Thyroid gland (tissue), 4 donors: Measurements from ENCODE around the gene ARHGAP45.

ENCODE experiments used
- POLR2A ChIP-seq, 2 donors: fragments of 450-650 bp; IDR thresholded peaks; one replicate each; pipeline ENCODE4 v1.6.1; 2017; ENCODE audit warnings: antibody characterized with exemption in 2 of 2, mild to moderate bottlenecking in 2 of 2, moderate library complexity in 1 of 2
- TF ChIP-seq, protein P1 (sequence below), 6 experiments: fragments of 200-600 bp in 3 of 6; fragments of 450-650 bp in 3 of 6; sonication (generic) in 3 of 6; IDR thresholded peaks; one replicate each; pipeline ENCODE4 v1.5.1; 2016 to 2019; ENCODE audit warnings: antibody characterized with exemption in 6 of 6, mild to moderate bottlenecking in 2 of 6, inconsistent platforms in 1 of 6, moderate library complexity in 1 of 6

DNA sequence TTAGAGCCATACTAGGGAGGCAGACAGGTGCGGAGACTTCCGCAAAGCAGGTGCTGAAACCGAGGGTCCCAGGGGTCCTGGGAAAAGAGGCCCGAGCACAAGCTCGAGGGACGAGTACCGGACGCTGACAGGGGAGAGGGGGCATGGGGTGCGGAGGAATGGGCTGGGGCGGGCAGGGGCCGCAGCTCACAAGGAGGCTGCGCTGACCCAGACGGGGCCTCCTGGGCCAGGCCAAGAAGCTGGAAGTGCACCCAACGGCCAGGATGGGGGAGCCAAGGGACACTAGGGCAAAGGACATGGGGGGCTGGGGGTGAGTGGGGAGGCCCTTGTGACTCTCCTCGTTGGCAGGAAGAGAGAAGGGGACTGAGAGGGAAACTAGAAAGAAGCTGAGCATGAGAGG is 26.4 kb downstream of the ARHGAP45 start:
- TF ChIP-seq, protein P1, sequence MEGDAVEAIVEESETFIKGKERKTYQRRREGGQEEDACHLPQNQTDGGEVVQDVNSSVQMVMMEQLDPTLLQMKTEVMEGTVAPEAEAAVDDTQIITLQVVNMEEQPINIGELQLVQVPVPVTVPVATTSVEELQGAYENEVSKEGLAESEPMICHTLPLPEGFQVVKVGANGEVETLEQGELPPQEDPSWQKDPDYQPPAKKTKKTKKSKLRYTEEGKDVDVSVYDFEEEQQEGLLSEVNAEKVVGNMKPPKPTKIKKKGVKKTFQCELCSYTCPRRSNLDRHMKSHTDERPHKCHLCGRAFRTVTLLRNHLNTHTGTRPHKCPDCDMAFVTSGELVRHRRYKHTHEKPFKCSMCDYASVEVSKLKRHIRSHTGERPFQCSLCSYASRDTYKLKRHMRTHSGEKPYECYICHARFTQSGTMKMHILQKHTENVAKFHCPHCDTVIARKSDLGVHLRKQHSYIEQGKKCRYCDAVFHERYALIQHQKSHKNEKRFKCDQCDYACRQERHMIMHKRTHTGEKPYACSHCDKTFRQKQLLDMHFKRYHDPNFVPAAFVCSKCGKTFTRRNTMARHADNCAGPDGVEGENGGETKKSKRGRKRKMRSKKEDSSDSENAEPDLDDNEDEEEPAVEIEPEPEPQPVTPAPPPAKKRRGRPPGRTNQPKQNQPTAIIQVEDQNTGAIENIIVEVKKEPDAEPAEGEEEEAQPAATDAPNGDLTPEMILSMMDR (IDR thresholded peaks at IDR 0.05), result no peak
- no peak for TF ChIP-seq POLR2A (IDR thresholded peaks at IDR 0.05)
